SKM-1 (cell line): ENCODE data around the gene SERINC3.
"Not testable (repeated sequence)": the region's sequence is repeated elsewhere in the genome, so short reads cannot be mapped to it uniquely, and the experiment has no call there.

ENCODE experiments used
- DNase-seq: peaks from one replicate; lab custom pipeline; 2025; ENCODE audit not compliant: unreplicated experiment; lab: John Stamatoyannopoulos, UW

The SERINC3 gene

DNA sequence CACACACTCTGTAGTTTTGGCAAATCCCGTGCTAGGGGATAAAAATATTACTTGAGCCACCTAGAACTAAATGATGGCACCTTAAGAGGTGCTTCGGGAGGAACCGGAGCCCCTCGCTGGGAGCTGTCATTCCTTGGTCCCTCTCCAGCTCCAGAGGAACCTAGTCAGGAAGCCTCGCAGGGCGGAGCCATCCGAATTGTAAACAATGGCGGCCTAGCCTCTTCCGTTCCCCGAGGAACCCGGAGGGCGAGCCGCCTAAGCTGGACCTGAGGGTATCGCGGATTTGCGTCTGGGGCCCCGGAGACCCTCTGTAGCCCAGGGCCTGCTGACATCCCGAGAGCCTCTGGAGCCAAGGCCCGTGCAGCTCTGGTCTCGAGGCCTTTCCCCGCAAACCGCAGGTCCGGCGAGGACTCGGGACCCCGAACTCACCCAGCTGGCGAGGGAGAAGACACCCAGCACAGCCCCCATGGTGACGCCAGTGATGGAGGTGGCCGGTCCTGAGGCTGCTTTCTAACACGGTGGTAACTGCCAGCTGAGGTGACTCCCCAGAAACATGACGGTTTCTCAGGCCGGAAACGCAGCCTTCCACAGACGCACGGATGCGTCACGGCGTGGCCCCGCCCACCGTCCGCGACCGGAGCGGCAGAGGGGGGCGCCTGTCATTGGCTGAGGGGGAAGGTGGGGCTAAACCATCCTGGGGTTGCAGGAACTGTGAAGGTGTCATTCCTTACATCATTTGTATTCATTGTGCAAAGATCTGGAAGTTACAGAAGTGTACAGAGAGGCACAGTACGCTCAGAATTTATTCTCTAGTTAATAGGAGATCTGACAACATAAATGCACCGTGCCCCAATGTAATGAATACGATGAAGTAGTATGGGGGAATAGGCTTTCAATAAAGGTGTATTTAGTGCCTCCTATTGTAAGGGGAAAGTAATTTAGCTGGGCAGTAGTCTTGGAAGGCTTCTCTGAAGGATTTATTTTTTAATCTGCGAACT is at the start of gene SERINC3:
Gene SERINC3 (minus strand): TSS at position 587 of the 998 bp plus-strand sequence. CDS start 119 bp downstream, at position 468.
- DNase-seq = peak; percentile 90

- no peak for DNase-seq
Measured at GRCh38 chr20:44571362-44571988, 49.6 kb upstream of the SERINC3 start.

DNA sequence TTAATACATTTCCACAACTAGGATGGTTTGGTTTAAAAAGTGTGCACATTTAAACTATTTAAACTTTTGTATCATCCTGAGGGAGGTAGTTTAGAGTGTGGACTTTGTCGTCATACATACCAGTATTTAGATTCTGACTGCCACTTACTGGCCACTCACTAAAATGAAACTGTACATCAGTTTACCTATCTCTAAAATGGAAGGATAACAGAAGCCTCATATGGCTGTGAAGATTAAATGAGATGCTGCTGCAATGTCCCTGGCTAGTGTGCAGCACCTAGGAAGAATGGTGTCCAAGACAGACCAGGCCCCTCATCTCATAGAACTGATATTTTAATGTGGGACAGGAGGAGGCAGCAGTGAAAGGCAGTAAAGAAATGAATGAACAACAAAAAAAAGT is 48.5 kb upstream of the SERINC3 start:
- no peak for DNase-seq

DNA sequence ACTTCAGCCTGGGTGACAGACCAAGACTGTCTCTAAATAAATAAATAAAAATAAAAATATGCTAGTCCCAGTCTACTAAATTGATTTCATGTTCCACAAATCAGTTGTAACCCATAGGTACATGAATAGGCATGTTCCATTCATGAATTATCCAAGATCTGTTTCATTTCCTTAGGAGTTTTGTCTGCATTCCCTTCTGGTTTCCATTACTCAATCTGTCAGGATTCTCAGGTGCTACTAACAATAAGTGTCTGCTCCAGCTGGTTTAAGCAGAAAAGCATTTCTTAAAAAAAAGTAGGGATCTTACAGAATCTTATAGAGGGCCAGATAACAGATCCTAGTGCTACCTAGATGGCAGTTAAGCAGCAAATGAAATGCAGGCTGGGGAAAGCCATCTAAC is 44.9 kb upstream of the SERINC3 start:
- no peak for DNase-seq

DNA sequence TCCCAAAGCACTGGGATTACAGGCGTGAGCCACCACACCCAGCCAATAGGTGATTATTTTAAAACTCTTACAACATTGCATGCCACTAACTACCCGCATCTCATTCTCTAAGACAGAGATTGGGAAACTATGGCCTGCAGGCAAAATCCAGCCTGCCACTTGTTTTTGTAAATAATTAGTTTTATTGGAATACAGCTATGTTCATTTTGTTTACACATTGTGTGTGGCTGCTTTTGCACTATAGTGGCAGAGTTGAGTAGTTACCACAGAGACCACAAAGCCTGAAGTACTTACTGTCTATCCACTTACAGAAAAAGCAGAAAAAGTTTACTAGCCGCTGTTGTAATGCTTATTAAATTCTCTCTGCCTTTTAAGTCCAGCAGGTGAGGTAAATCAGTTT is 44.1 kb upstream of the SERINC3 start:
- DNase-seq = no peak

GRCh38 chr20:44561876-44562275 is 40.0 kb upstream of the SERINC3 start:
- no peak for DNase-seq

GRCh38 chr20:44560818-44561217 is 38.9 kb upstream of the SERINC3 start:
- not testable (repeated sequence) for DNase-seq

- no peak for DNase-seq
Measured at GRCh38 chr20:44560229-44560628, 38.4 kb upstream of the SERINC3 start.

GRCh38 chr20:44559302-44559701 is 37.4 kb upstream of the SERINC3 start:
- no peak for DNase-seq

- DNase-seq = no peak
Measured at GRCh38 chr20:44552950-44553908, 31.4 kb upstream of the SERINC3 start.

- no peak for DNase-seq
Measured at GRCh38 chr20:44552568-44552949, 30.7 kb upstream of the SERINC3 start.

DNA sequence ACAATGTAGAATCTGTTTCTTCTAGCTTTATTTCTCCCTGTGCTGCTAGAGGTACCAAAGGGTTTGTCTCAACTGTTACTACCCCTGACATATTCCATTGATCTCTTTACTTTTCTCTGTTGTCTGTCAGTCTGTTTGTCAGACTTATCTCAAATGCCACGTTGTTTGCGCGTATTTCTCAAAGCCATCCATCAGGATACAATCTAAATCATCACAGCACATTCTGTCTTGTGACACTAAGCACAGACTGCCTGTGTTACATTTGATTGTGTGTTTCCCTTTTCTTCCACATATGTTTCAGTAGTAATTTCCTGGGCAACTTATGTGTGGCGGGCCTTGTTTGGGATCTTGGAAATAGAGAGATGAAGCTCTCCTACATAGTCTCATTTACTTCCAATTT is 30.2 kb upstream of the SERINC3 start:
- DNase-seq = no peak

DNA sequence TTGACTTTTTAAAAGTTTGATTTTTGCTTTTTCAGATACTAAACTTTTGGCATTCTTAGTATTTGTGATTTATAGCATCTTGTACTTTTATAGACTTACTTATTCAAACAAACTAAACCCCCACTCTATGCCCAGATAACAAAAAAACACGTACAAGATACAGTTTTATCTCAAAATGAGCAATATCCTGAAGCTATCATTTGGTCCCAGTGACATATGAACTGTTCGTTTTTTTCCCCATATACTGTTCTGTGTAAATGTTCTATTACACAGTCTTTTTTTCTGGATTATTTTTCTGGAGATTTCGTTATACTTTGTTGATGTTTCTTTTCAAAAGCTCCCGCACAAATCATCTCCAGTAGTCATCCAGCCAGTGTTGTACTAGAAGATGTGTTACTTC is 27.3 kb upstream of the SERINC3 start:
- no peak for DNase-seq

GRCh38 chr20:44547419-44547818 is 25.5 kb upstream of the SERINC3 start:
- no peak for DNase-seq

DNA sequence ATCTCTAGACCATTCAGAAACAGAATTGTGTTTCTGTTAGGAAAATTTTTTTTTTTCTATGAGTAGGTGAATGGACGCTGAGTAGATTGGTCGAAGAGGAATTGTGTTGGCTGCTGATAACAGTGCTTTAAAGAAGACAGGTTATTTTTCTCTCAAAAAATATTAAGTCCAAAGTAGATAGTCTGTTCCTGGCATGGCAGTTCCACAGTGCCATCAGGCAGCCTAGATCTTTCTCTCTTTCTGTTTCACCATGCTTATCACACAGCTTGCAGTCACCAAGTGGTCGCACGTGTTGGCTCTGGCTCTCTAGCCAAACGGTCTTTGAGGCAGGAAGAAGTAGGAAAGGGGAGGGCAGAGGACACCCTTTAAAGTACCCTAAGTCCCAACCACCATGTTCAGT is 22.4 kb upstream of the SERINC3 start:
- DNase-seq = no peak

GRCh38 chr20:44543358-44543757 is 21.5 kb upstream of the SERINC3 start:
- no peak for DNase-seq

GRCh38 chr20:44542890-44543289 is 21.0 kb upstream of the SERINC3 start:
- DNase-seq = peak; percentile 50

DNA sequence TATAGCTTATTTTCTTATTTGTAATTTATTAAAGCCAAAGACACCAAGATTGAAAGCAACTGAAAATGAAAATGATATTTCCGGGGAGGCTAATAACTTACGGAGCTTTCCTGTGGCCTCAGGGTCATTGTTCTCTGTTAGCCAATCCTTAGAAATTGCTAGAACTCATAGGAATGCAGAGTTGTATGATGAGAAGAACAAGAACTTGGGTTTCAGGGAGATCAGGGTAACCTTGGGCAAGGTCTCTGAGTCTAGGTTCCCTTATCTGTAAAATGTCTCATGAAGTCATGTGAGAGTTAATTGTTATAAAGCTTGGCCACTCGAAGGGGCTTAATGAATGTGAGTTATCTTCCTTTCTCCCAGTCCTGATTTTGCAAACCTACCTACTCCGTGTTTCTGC is 20.1 kb upstream of the SERINC3 start:
- no peak for DNase-seq

- no peak for DNase-seq
Measured at GRCh38 chr20:44540834-44541233, 19.0 kb upstream of the SERINC3 start.

DNA sequence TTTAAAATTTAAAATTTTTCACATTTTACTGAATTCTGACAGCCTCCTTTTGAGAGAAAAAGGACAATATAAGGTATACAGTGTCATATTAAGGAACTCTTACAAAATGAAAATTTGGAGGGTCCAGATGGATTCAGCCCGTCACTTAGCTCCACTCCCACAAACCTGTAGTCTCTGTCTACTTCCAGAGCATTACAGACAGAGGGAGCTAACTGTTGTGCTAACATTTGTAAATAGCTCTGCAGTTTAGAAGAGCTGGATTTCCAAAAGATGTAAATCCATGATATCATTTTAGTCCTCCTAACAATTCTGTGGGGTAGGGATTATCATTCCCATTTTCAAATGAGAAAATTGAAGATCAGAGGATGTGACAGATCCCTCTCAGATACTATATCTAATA is 16.1 kb upstream of the SERINC3 start:
- no peak for DNase-seq

GRCh38 chr20:44536175-44536574 is 14.3 kb upstream of the SERINC3 start:
- peak; percentile 14 for DNase-seq
